HEK293 (cell line): ENCODE measurements around the gene RFPL2.

Experiments used
- CTCF ChIA-PET: fragments of 350-600 bp; formaldehyde crosslinking; extraction: SDS; loops from one replicate; lab custom pipeline; 2021; ENCODE audit warnings: antibody characterized with exemption; lab: Yijun Ruan, JAX
- POLR2A ChIA-PET: fragments of 300-600 bp; formaldehyde crosslinking; extraction: SDS; loops from one replicate; lab custom pipeline; 2020; ENCODE audit warnings: antibody characterized with exemption, inconsistent platforms; lab: Yijun Ruan, JAX
- H3K27ac ChIP-seq: fragments of 200-500 bp; sonication (Bioruptor generic); 2 replicates; pipeline ENCODE4 v1.5.1; 2014; ENCODE audit warnings: low read depth, low read length, control low read depth, inconsistent platforms; ENCODE audit errors: extremely low read depth
- H3K36me3 ChIP-seq, 2 experiments: fragments of 200-500 bp in 1 of 2; sonication (Bioruptor generic) in 1 of 2; 1 replicate in 1 of 2; 2 replicates in 1 of 2; pipeline ENCODE4 v1.5.1; 2014 to 2017; ENCODE audit warnings: inconsistent platforms in 2 of 2, low read length in 2 of 2; ENCODE audit not compliant: control insufficient read depth in 2 of 2, insufficient read depth in 1 of 2
- H3K4me1 ChIP-seq: fragments of 200-500 bp; sonication (Bioruptor generic); 2 replicates; pipeline ENCODE4 v1.5.1; 2014; ENCODE audit warnings: mild to moderate bottlenecking, low read length, inconsistent platforms; ENCODE audit not compliant: control insufficient read depth, insufficient read depth
- H3K4me3 ChIP-seq: 2 replicates; pipeline ENCODE4 v1.5.1; 2011; ENCODE audit warnings: low read depth, mild to moderate bottlenecking, control low read depth, low read length, moderate library complexity
- H3K9me3 ChIP-seq: fragments of 200-500 bp; sonication (Bioruptor generic); 2 replicates; pipeline ENCODE4 v1.5.1; 2014; ENCODE audit warnings: low read depth, low read length, inconsistent platforms; ENCODE audit not compliant: control insufficient read depth, insufficient read depth
- KLF16 ChIP-seq: fragments of 450-650 bp; formaldehyde crosslinking; IDR thresholded peaks from 2 replicates; pipeline ENCODE4 v1.5.1; 2017; ENCODE audit warnings: missing biosample characterization, missing genetic modification characterization
- PRDM1 ChIP-seq: fragments of 450-650 bp; formaldehyde crosslinking; IDR thresholded peaks from 2 replicates; pipeline ENCODE4; 2016; ENCODE audit warnings: missing biosample characterization, missing genetic modification characterization
- SP3 ChIP-seq: fragments of 450-650 bp; formaldehyde crosslinking; IDR thresholded peaks from 2 replicates; pipeline ENCODE4 v1.5.1; 2016; ENCODE audit warnings: missing biosample characterization, missing genetic modification characterization
- SP7 ChIP-seq: fragments of 450-650 bp; formaldehyde crosslinking; IDR thresholded peaks from 2 replicates; pipeline ENCODE4 v1.5.1; 2016; ENCODE audit warnings: missing biosample characterization, missing genetic modification characterization
- WT1 ChIP-seq: fragments of 450-650 bp; formaldehyde crosslinking; IDR thresholded peaks from 2 replicates; pipeline ENCODE4 v1.5.1; 2016; ENCODE audit warnings: missing biosample characterization, missing genetic modification characterization
- ZEB2 ChIP-seq: fragments of 450-650 bp; formaldehyde crosslinking; IDR thresholded peaks from 2 replicates; pipeline ENCODE4 v1.5.1; 2016; ENCODE audit warnings: missing biosample characterization, missing genetic modification characterization
- ZNF138 ChIP-seq: fragments of 450-650 bp; formaldehyde crosslinking; IDR thresholded peaks from 2 replicates; pipeline ENCODE4 v1.5.1; 2016; ENCODE audit warnings: missing biosample characterization, missing genetic modification characterization, borderline replicate concordance
- ZNF140 ChIP-seq: fragments of 450-650 bp; formaldehyde crosslinking; IDR thresholded peaks from 2 replicates; pipeline ENCODE4 v1.5.1; 2016; ENCODE audit warnings: missing biosample characterization, missing genetic modification characterization
- ZNF239 ChIP-seq: fragments of 450-650 bp; formaldehyde crosslinking; IDR thresholded peaks from 2 replicates; pipeline ENCODE4 v1.5.1; 2016; ENCODE audit warnings: missing biosample characterization, missing genetic modification characterization
- ZNF292 ChIP-seq: fragments of 450-650 bp; formaldehyde crosslinking; IDR thresholded peaks from 2 replicates; pipeline ENCODE4 v1.5.1; 2016; ENCODE audit warnings: low read depth, missing biosample characterization, missing genetic modification characterization, borderline replicate concordance
- ZNF335 ChIP-seq: fragments of 450-650 bp; formaldehyde crosslinking; conservative IDR thresholded peaks from 2 replicates; pipeline ENCODE4 v1.5.1; 2016; ENCODE audit warnings: missing biosample characterization, missing genetic modification characterization
- ZNF394 ChIP-seq: fragments of 450-650 bp; formaldehyde crosslinking; IDR thresholded peaks from 2 replicates; pipeline ENCODE4 v1.5.1; 2016; ENCODE audit warnings: missing biosample characterization, missing genetic modification characterization, mild to moderate bottlenecking, moderate library complexity, borderline replicate concordance
- ZNF558 ChIP-seq: fragments of 450-650 bp; formaldehyde crosslinking; IDR thresholded peaks from 2 replicates; pipeline ENCODE4 v1.5.1; 2016; ENCODE audit warnings: missing biosample characterization, missing genetic modification characterization
- ZNF596 ChIP-seq: fragments of 450-650 bp; IDR thresholded peaks from 2 replicates; pipeline ENCODE4 v1.5.0; 2018; ENCODE audit warnings: missing biosample characterization, mild to moderate bottlenecking, missing genetic modification characterization, moderate library complexity
- ZNF624 ChIP-seq: fragments of 450-650 bp; formaldehyde crosslinking; IDR thresholded peaks from 2 replicates; pipeline ENCODE4 v1.5.1; 2017; ENCODE audit warnings: missing biosample characterization, missing genetic modification characterization
- ZNF768 ChIP-seq: fragments of 450-650 bp; formaldehyde crosslinking; IDR thresholded peaks from 2 replicates; pipeline ENCODE4 v1.5.1; 2018; ENCODE audit warnings: missing biosample characterization, mild to moderate bottlenecking, missing genetic modification characterization
- ZXDB ChIP-seq: fragments of 450-650 bp; formaldehyde crosslinking; IDR thresholded peaks from 2 replicates; pipeline ENCODE4 v1.5.1; 2016; ENCODE audit warnings: missing biosample characterization, missing genetic modification characterization
- TF ChIP-seq, protein P1 (sequence below): fragments of 450-650 bp; formaldehyde crosslinking; IDR thresholded peaks from 2 replicates; pipeline ENCODE4 v1.5.1; 2017; ENCODE audit warnings: missing biosample characterization, missing genetic modification characterization
- TF ChIP-seq, protein P2 (sequence below): fragments of 450-650 bp; formaldehyde crosslinking; IDR thresholded peaks from 2 replicates; pipeline ENCODE4 v1.5.1; 2016; ENCODE audit warnings: missing biosample characterization, missing genetic modification characterization
- TF ChIP-seq, protein P3 (sequence below): fragments of 450-650 bp; formaldehyde crosslinking; optimal IDR thresholded peaks from 2 replicates; pipeline ENCODE3; 2016; ENCODE audit warnings: missing biosample characterization, mild to moderate bottlenecking, missing genetic modification characterization
- TF ChIP-seq, protein P4 (sequence below): fragments of 450-650 bp; formaldehyde crosslinking; IDR thresholded peaks from 2 replicates; pipeline ENCODE4 v1.5.1; 2017; ENCODE audit warnings: missing biosample characterization, missing genetic modification characterization
- TF ChIP-seq, protein P5 (sequence below): fragments of 450-650 bp; formaldehyde crosslinking; IDR thresholded peaks from 2 replicates; pipeline ENCODE4 v1.5.1; 2017; ENCODE audit warnings: missing biosample characterization, missing genetic modification characterization

RFPL2 gene

DNA sequence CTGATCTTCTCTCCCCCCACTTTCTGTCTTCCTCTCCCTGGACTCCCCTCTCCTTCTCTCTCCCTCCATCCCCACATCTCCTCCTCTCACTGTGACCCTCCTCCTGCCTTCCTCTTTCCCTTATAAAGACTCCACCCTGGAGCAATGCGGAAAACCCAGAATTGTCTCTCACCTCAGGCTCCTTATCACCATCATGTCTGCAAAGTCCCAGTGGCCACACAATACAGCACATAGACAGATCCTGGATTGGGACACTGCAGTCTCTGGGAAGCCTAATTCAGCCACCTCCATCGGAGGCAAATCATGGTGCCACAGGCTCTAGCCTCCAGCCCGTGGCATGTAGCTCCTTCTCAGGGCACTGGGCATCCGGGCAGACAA lies 2.7 kb downstream of the RFPL2 start (continued):
- TF ChIP-seq, protein P1, sequence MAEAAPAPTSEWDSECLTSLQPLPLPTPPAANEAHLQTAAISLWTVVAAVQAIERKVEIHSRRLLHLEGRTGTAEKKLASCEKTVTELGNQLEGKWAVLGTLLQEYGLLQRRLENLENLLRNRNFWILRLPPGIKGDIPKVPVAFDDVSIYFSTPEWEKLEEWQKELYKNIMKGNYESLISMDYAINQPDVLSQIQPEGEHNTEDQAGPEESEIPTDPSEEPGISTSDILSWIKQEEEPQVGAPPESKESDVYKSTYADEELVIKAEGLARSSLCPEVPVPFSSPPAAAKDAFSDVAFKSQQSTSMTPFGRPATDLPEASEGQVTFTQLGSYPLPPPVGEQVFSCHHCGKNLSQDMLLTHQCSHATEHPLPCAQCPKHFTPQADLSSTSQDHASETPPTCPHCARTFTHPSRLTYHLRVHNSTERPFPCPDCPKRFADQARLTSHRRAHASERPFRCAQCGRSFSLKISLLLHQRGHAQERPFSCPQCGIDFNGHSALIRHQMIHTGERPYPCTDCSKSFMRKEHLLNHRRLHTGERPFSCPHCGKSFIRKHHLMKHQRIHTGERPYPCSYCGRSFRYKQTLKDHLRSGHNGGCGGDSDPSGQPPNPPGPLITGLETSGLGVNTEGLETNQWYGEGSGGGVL (tag by site-specific recombination) = peak; percentile 67
- TF ChIP-seq ZNF768 (tag by site-specific recombination) = no peak
- no peak for TF ChIP-seq KLF16 (tag by site-specific recombination)
- no peak for TF ChIP-seq ZNF394 (tag by site-specific recombination)
- no peak for TF ChIP-seq ZXDB (tag by site-specific recombination)
- TF ChIP-seq, all 188 proteins: peak for 3

DNA sequence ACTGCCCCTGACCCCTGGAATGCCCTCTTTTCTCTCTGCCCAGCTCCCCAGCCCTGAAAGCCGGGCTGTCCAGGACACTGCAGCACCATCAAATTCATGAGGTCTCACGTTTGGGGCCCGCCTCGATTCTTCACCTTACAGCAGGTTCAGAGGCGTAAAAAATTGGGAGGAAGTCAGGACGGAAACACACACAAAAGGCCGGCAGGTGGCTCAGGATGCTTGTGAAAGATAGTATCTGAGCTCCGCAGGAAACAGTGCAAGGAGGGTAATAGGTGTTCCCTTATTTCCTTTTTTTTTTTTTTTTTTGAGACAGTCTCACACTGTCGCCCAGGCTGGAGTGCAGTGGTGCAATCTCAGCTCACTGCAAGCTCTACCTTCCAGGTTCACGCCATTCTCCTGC lies 4.1 kb downstream of the RFPL2 start:
- POLR2A ChIA-PET = no interaction called here
- no peaks in the 10 kb centered on the region for H3K9me3 ChIP-seq

DNA sequence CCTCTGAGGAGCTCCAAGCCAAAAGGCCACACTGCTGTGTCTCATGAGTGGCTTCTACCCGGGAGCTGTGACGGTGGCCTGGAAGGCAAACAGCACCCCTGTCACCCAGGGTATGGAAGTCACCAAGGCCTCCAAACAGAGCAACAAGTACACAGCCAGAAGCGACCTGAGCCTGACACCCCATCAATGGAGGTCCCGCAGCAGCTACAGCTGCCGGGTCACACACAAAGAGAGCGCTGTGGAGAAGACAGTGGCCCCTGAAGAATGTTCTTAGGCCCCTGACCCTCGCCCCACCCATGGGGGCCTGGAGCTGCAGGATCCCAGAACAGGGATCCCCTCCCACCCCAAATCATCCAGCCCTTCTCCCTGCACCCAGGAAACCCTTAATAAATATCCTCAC lies 4.9 kb downstream of the RFPL2 start:
- H3K9me3 ChIP-seq = no peaks in the 10 kb centered on the region
- H3K4me1 ChIP-seq = 0 out of 2 replicates have a peak, but pooled peaks cover 3% of the 10 kb centered on the region
- ChIA-PET CTCF (no interaction called here), POLR2A (no interaction called here)
- no peak overlapping the region for H3K27ac ChIP-seq
- no peak overlapping the region for H3K4me3 ChIP-seq
- no peaks in the 10 kb centered on the region for H3K36me3 ChIP-seq
- TF ChIP-seq, protein P2, sequence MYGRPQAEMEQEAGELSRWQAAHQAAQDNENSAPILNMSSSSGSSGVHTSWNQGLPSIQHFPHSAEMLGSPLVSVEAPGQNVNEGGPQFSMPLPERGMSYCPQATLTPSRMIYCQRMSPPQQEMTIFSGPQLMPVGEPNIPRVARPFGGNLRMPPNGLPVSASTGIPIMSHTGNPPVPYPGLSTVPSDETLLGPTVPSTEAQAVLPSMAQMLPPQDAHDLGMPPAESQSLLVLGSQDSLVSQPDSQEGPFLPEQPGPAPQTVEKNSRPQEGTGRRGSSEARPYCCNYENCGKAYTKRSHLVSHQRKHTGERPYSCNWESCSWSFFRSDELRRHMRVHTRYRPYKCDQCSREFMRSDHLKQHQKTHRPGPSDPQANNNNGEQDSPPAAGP (tag by site-specific recombination) = no peak
- no peak for TF ChIP-seq ZNF558 (tag by site-specific recombination)
- TF ChIP-seq SP3 = no peak
- TF ChIP-seq ZNF140 (tag by site-specific recombination) = no peak

More for the DNA sequence above, 4.1 kb downstream of the RFPL2 start:
- H3K4me3 ChIP-seq = no peak overlapping the region
- CTCF ChIA-PET = interaction anchor here (0.6 to 0.7 kb wide), 4 partner anchors 18 to 544 kb away, joined by 3 to 4 read pairs (median 3); no protein-coding TSS in a partner anchor
- TF ChIP-seq ZEB2 (tag by site-specific recombination) (no peak), ZNF624 (tag by site-specific recombination) (no peak), ZNF292 (tag by site-specific recombination) (no peak), SP7 (tag by site-specific recombination) (no peak), PRDM1 (no peak), WT1 (no peak), ZNF335 (no peak), ZNF138 (tag by site-specific recombination) (no peak), ZNF596 (tag by site-specific recombination) (no peak), ZNF239 (tag by site-specific recombination) (no peak)
- TF ChIP-seq, protein P3, sequence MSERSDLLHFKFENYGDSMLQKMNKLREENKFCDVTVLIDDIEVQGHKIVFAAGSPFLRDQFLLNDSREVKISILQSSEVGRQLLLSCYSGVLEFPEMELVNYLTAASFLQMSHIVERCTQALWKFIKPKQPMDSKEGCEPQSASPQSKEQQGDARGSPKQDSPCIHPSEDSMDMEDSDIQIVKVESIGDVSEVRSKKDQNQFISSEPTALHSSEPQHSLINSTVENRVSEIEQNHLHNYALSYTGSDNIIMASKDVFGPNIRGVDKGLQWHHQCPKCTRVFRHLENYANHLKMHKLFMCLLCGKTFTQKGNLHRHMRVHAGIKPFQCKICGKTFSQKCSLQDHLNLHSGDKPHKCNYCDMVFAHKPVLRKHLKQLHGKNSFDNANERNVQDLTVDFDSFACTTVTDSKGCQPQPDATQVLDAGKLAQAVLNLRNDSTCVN = no peak
- TF ChIP-seq, protein P4, sequence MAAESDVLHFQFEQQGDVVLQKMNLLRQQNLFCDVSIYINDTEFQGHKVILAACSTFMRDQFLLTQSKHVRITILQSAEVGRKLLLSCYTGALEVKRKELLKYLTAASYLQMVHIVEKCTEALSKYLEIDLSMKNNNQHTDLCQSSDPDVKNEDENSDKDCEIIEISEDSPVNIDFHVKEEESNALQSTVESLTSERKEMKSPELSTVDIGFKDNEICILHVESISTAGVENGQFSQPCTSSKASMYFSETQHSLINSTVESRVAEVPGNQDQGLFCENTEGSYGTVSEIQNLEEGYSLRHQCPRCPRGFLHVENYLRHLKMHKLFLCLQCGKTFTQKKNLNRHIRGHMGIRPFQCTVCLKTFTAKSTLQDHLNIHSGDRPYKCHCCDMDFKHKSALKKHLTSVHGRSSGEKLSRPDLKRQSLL (tag by site-specific recombination) = no peak
- TF ChIP-seq, protein P5, sequence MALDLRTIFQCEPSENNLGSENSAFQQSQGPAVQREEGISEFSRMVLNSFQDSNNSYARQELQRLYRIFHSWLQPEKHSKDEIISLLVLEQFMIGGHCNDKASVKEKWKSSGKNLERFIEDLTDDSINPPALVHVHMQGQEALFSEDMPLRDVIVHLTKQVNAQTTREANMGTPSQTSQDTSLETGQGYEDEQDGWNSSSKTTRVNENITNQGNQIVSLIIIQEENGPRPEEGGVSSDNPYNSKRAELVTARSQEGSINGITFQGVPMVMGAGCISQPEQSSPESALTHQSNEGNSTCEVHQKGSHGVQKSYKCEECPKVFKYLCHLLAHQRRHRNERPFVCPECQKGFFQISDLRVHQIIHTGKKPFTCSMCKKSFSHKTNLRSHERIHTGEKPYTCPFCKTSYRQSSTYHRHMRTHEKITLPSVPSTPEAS (tag by site-specific recombination) = no peak
- H3K4me1 ChIP-seq = 0 out of 2 replicates have a peak, but pooled peaks cover 3% of the 10 kb centered on the region
- no peaks in the 10 kb centered on the region for H3K36me3 ChIP-seq
- no peak overlapping the region for H3K27ac ChIP-seq
